ENCODE data around the gene OR5H1.

DNA sequence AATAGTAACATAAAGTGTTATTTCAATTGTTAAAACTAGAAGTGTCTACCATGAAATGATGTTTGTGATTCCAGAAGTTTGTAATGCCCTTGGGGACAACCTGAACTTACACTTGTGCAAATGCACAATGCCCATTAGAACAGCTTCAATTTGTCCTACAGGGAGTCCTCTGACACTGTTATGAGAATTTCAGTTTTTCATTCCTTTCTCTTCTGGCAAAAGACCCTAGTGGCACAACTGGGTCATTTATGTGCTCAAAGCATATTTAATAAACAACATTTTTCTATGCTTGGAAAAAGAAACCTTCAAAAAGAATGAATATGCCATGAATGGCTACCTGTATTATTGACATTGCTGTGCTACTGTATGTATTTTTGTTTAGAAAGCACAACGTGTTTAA, at the start of gene OR5H1:
- TF ChIP-seq, protein P1, sequence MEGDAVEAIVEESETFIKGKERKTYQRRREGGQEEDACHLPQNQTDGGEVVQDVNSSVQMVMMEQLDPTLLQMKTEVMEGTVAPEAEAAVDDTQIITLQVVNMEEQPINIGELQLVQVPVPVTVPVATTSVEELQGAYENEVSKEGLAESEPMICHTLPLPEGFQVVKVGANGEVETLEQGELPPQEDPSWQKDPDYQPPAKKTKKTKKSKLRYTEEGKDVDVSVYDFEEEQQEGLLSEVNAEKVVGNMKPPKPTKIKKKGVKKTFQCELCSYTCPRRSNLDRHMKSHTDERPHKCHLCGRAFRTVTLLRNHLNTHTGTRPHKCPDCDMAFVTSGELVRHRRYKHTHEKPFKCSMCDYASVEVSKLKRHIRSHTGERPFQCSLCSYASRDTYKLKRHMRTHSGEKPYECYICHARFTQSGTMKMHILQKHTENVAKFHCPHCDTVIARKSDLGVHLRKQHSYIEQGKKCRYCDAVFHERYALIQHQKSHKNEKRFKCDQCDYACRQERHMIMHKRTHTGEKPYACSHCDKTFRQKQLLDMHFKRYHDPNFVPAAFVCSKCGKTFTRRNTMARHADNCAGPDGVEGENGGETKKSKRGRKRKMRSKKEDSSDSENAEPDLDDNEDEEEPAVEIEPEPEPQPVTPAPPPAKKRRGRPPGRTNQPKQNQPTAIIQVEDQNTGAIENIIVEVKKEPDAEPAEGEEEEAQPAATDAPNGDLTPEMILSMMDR (IDR thresholded peaks at IDR 0.05): no peak
- TF ChIP-seq, protein P2, sequence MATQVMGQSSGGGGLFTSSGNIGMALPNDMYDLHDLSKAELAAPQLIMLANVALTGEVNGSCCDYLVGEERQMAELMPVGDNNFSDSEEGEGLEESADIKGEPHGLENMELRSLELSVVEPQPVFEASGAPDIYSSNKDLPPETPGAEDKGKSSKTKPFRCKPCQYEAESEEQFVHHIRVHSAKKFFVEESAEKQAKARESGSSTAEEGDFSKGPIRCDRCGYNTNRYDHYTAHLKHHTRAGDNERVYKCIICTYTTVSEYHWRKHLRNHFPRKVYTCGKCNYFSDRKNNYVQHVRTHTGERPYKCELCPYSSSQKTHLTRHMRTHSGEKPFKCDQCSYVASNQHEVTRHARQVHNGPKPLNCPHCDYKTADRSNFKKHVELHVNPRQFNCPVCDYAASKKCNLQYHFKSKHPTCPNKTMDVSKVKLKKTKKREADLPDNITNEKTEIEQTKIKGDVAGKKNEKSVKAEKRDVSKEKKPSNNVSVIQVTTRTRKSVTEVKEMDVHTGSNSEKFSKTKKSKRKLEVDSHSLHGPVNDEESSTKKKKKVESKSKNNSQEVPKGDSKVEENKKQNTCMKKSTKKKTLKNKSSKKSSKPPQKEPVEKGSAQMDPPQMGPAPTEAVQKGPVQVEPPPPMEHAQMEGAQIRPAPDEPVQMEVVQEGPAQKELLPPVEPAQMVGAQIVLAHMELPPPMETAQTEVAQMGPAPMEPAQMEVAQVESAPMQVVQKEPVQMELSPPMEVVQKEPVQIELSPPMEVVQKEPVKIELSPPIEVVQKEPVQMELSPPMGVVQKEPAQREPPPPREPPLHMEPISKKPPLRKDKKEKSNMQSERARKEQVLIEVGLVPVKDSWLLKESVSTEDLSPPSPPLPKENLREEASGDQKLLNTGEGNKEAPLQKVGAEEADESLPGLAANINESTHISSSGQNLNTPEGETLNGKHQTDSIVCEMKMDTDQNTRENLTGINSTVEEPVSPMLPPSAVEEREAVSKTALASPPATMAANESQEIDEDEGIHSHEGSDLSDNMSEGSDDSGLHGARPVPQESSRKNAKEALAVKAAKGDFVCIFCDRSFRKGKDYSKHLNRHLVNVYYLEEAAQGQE (IDR thresholded peaks at IDR 0.05; ENCODE audit: insufficient read depth in 1 of 2, low read depth in 2 of 2, low read length in 1 of 2): no peak
- TF ChIP-seq POLR2AphosphoS5 (IDR thresholded peaks at IDR 0.05; ENCODE audit: low read depth, low read length) (no peak), SIN3A (IDR thresholded peaks at IDR 0.05; ENCODE audit: borderline replicate concordance, insufficient read depth, low read depth, low read length) (no peak)
